ENCODE measurements around the gene EPB41L2. TPM values are rescaled to one million over a fixed set of nuclear protein-coding genes. Genes with fewer than 3 reads are reported as not detected.

EPB41L2 gene
- total RNA-seq, 1 donor from 2014 or later, result 61.8 TPM

- Mint-ChIP-seq H3K9me3 (no peaks in the 10 kb centered on the region), H3K36me3 (peaks cover 8% of the 10 kb centered on the region), H3K27me3 (ENCODE audit: insufficient read depth, low read depth) (peaks cover 8% of the 10 kb centered on the region), H3K27ac (no peak overlapping the region), H3K4me1 (peaks cover 17% of the 10 kb centered on the region), H3K4me3 (no peak overlapping the region)
- peak; percentile 76 for DNase-seq (ENCODE audit: low spot score)
- no peak overlapping the region for H3K9ac ChIP-seq
- no peak overlapping the region for H3K27ac ChIP-seq
- no peaks in the 10 kb centered on the region for H3K36me3 ChIP-seq
- TF ChIP-seq EZH2 (IDR thresholded peaks at IDR 0.05) (no peak), EZH2phosphoT487 (IDR thresholded peaks at IDR 0.05) (no peak)
- TF ChIP-seq, protein P1, sequence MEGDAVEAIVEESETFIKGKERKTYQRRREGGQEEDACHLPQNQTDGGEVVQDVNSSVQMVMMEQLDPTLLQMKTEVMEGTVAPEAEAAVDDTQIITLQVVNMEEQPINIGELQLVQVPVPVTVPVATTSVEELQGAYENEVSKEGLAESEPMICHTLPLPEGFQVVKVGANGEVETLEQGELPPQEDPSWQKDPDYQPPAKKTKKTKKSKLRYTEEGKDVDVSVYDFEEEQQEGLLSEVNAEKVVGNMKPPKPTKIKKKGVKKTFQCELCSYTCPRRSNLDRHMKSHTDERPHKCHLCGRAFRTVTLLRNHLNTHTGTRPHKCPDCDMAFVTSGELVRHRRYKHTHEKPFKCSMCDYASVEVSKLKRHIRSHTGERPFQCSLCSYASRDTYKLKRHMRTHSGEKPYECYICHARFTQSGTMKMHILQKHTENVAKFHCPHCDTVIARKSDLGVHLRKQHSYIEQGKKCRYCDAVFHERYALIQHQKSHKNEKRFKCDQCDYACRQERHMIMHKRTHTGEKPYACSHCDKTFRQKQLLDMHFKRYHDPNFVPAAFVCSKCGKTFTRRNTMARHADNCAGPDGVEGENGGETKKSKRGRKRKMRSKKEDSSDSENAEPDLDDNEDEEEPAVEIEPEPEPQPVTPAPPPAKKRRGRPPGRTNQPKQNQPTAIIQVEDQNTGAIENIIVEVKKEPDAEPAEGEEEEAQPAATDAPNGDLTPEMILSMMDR (IDR thresholded peaks at IDR 0.05), result no peak
- no peak overlapping the region for H3K4me3 ChIP-seq
- H3K4me2 ChIP-seq, result peak overlapping the region; percentile 11
- H3K4me1 ChIP-seq, result peaks cover 14% of the 10 kb centered on the region
- no peaks in the 10 kb centered on the region for H3K27me3 ChIP-seq
- H3K9me3 ChIP-seq (ENCODE audit: low read depth), result no peaks in the 10 kb centered on the region
- no peaks in the 10 kb centered on the region for H4K20me1 ChIP-seq (ENCODE audit: low read depth)
- peaks cover 11% of the 10 kb centered on the region for H3F3A ChIP-seq (ENCODE audit: low read depth)
- H3K79me2 ChIP-seq (ENCODE audit: low read depth), result no peaks in the 10 kb centered on the region
- H2AFZ ChIP-seq (replicated peaks), result no peak overlapping the region
Observed at GRCh38 chr6:130903007-130903406, 160.0 kb downstream of the EPB41L2 start.

GRCh38 chr6:130900913-130901312 lies 162.1 kb downstream of the EPB41L2 start:
- no peaks in the 10 kb centered on the region for H3K27me3 ChIP-seq
- H3K27ac Mint-ChIP-seq, result no peak overlapping the region
- peaks cover 10% of the 10 kb centered on the region for H3K36me3 Mint-ChIP-seq
- no peak overlapping the region for H3K27ac ChIP-seq
- H3K9me3 Mint-ChIP-seq, result no peaks in the 10 kb centered on the region
- peaks cover 17% of the 10 kb centered on the region for H3K4me1 Mint-ChIP-seq
- peaks cover 8% of the 10 kb centered on the region for H3K27me3 Mint-ChIP-seq (ENCODE audit: insufficient read depth, low read depth)
- H3K9ac ChIP-seq, result no peak overlapping the region
- no peak for DNase-seq (ENCODE audit: low spot score)
- H3K9me3 ChIP-seq (ENCODE audit: low read depth), result no peaks in the 10 kb centered on the region
- H3K4me2 ChIP-seq, result no peak overlapping the region
- H3K4me1 ChIP-seq, result peaks cover 14% of the 10 kb centered on the region
- TF ChIP-seq, protein P1 (IDR thresholded peaks at IDR 0.05), result no peak
- TF ChIP-seq EZH2 (IDR thresholded peaks at IDR 0.05) (no peak), EZH2phosphoT487 (IDR thresholded peaks at IDR 0.05) (no peak)
- no peak overlapping the region for H2AFZ ChIP-seq (replicated peaks)
- no peak overlapping the region for H3K4me3 ChIP-seq
- no peaks in the 10 kb centered on the region for H3K36me3 ChIP-seq
- H3K4me3 Mint-ChIP-seq, result no peak overlapping the region
- peaks cover 11% of the 10 kb centered on the region for H3F3A ChIP-seq (ENCODE audit: low read depth)
- no peaks in the 10 kb centered on the region for H4K20me1 ChIP-seq (ENCODE audit: low read depth)
- no peaks in the 10 kb centered on the region for H3K79me2 ChIP-seq (ENCODE audit: low read depth)

GRCh38 chr6:130896249-130896648 lies 166.8 kb downstream of the EPB41L2 start:
- no peaks in the 10 kb centered on the region for H3F3A ChIP-seq (ENCODE audit: low read depth)

More at GRCh38 chr6:130896249-130896648, 166.8 kb downstream of the EPB41L2 start:
- Histone ChIP-seq H3K79me2 (ENCODE audit: low read depth) (no peaks in the 10 kb centered on the region), H3K36me3 (no peaks in the 10 kb centered on the region), H4K20me1 (ENCODE audit: low read depth) (no peaks in the 10 kb centered on the region), H3K27me3 (no peaks in the 10 kb centered on the region), H2AFZ (replicated peaks) (no peak overlapping the region), H3K27ac (no peak overlapping the region), H3K4me1 (no peaks in the 10 kb centered on the region), H3K4me2 (no peak overlapping the region), H3K4me3 (no peak overlapping the region), H3K9me3 (ENCODE audit: low read depth) (no peaks in the 10 kb centered on the region), H3K9ac (no peak overlapping the region)
- Mint-ChIP-seq H3K4me1 (no peaks in the 10 kb centered on the region), H3K27me3 (ENCODE audit: insufficient read depth, low read depth) (peaks cover 4% of the 10 kb centered on the region), H3K9me3 (no peaks in the 10 kb centered on the region), H3K4me3 (no peak overlapping the region), H3K27ac (no peak overlapping the region), H3K36me3 (peaks cover 27% of the 10 kb centered on the region)
- TF ChIP-seq EZH2 (IDR thresholded peaks at IDR 0.05) (no peak), EZH2phosphoT487 (IDR thresholded peaks at IDR 0.05) (no peak)
- TF ChIP-seq, protein P1 (IDR thresholded peaks at IDR 0.05), result no peak
- no peak for DNase-seq (ENCODE audit: low spot score)
